Measurements from ENCODE around the gene ZBTB20. TPM values are rescaled to one million over a fixed set of nuclear protein-coding genes. Genes with fewer than 3 reads are reported as not detected.

Gene ZBTB20
- total RNA-seq, 1 experiment from 2014 or later, result 1.6 TPM

DNA sequence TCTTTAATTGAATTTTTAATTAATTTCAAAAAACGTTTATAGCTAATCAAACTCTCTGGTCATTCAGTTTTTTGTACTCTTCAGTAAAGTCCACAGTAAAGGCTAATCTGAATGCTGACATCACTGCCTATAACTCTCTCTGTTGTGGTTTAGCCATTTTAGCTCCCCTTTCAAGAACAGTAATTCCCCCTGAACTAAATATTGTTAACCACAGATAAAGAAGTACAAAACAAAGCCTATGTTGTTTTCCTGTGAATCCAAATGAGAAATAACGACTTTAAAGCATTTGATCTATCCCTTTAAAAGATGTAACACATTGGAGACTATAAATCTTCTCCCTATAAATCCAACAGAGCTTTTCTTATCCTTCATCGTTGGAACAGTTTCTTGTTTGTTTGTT, 94.2 kb downstream of the ZBTB20 start:
- H3K4me3 ChIP-seq (ENCODE audit: low read length), result no peak overlapping the region
- H2AFZ ChIP-seq (ENCODE audit: low read length), result no peak overlapping the region
- H3K4me2 ChIP-seq (ENCODE audit: low read depth, low read length, poor library complexity, severe bottlenecking), result no peak overlapping the region
- H3K27me3 ChIP-seq (ENCODE audit: low read length), result no peaks in the 10 kb centered on the region
- no peaks in the 10 kb centered on the region for H3K9me3 ChIP-seq (ENCODE audit: low read length)
- H3K9me2 ChIP-seq (replicated peaks; ENCODE audit: insufficient read depth, low read length), result no peaks in the 10 kb centered on the region
- H4K20me1 ChIP-seq (ENCODE audit: insufficient read depth, low read depth, low read length), result no peaks in the 10 kb centered on the region
- no peaks in the 10 kb centered on the region for H3K4me1 ChIP-seq (ENCODE audit: low read length)
- no peak overlapping the region for H3K9ac ChIP-seq (ENCODE audit: low read length)
- no peaks in the 10 kb centered on the region for H3K36me3 ChIP-seq (ENCODE audit: insufficient read depth, low read length)
- no peak overlapping the region for H3K27ac ChIP-seq (ENCODE audit: low read length)
- no peak for DNase-seq
- no peaks in the 10 kb centered on the region for H3K79me2 ChIP-seq (ENCODE audit: low read length)

DNA sequence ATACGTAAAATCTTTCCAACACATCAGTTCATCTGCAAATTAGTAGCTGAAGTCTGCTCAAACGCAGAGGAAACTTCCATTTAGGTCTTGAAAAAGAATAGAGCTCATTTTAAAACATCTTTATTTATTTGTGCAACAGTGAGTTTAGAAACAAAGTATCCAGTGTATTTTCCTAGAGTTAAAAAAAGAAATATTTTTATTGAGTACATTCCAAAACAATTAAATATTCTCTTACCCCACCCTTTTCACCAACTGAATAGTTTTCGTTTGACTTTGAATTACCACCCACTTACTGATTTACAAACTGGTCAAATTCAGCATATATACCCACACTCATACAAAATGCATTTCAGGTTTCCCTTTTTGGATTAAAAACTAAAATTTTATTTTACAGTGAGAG, 104.7 kb downstream of the ZBTB20 start:
- no peaks in the 10 kb centered on the region for H4K20me1 ChIP-seq (ENCODE audit: insufficient read depth, low read depth, low read length)

DNA sequence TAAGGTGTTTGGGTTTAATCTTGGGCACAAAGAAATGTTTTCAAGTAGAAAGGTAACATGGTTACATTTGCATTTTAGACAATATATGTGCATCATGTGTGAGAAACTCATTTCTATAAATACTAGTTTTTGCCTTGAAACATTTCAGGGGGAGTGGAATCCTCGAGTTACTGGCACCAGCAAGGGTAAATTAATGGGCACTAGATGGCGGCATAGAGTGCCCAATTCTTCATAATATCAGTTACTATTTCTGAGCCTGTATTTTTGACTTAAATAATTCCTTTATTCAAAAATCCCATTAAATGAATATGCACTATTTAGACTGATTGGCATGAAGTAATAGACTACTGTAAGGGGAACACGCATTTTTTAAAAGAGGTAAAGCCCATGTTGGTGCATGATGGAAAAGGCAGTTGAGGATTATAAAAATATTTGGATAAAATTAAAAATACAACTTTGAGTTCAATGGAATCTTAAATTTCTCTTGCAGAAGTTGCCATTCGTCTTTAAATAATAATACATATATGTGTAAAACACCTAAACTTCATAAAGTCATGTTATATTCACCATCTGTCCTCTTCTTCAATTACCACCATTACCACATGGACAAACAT, 106.3 kb downstream of the ZBTB20 start:
- H3K9ac ChIP-seq (ENCODE audit: low read length), result no peak overlapping the region
- no peaks in the 10 kb centered on the region for H3K4me1 ChIP-seq (ENCODE audit: low read length)
- H3K4me3 ChIP-seq (ENCODE audit: low read length), result no peak overlapping the region
- no peaks in the 10 kb centered on the region for H3K36me3 ChIP-seq (ENCODE audit: insufficient read depth, low read length)
- H3K9me2 ChIP-seq (replicated peaks; ENCODE audit: insufficient read depth, low read length), result no peaks in the 10 kb centered on the region
- H3K27me3 ChIP-seq (ENCODE audit: low read length), result no peaks in the 10 kb centered on the region
- no peaks in the 10 kb centered on the region for H4K20me1 ChIP-seq (ENCODE audit: insufficient read depth, low read depth, low read length)
- no peaks in the 10 kb centered on the region for H3K9me3 ChIP-seq (ENCODE audit: low read length)
- H3K4me2 ChIP-seq (ENCODE audit: low read depth, low read length, poor library complexity, severe bottlenecking), result no peak overlapping the region
- DNase-seq, result peak; percentile 56
- H3K27ac ChIP-seq (ENCODE audit: low read length), result no peak overlapping the region
- H2AFZ ChIP-seq (ENCODE audit: low read length), result no peak overlapping the region
- no peaks in the 10 kb centered on the region for H3K79me2 ChIP-seq (ENCODE audit: low read length)

More for the DNA sequence above, 104.7 kb downstream of the ZBTB20 start:
- Histone ChIP-seq H3K4me2 (ENCODE audit: low read depth, low read length, poor library complexity, severe bottlenecking) (no peak overlapping the region), H3K4me3 (ENCODE audit: low read length) (no peak overlapping the region), H3K9me2 (replicated peaks; ENCODE audit: insufficient read depth, low read length) (no peaks in the 10 kb centered on the region), H3K9ac (ENCODE audit: low read length) (no peak overlapping the region), H3K9me3 (ENCODE audit: low read length) (no peaks in the 10 kb centered on the region), H3K27me3 (ENCODE audit: low read length) (no peaks in the 10 kb centered on the region), H3K4me1 (ENCODE audit: low read length) (no peaks in the 10 kb centered on the region), H2AFZ (ENCODE audit: low read length) (no peak overlapping the region), H3K27ac (ENCODE audit: low read length) (no peak overlapping the region), H3K79me2 (ENCODE audit: low read length) (no peaks in the 10 kb centered on the region), H3K36me3 (ENCODE audit: insufficient read depth, low read length) (no peaks in the 10 kb centered on the region)
- no peak for DNase-seq

DNA sequence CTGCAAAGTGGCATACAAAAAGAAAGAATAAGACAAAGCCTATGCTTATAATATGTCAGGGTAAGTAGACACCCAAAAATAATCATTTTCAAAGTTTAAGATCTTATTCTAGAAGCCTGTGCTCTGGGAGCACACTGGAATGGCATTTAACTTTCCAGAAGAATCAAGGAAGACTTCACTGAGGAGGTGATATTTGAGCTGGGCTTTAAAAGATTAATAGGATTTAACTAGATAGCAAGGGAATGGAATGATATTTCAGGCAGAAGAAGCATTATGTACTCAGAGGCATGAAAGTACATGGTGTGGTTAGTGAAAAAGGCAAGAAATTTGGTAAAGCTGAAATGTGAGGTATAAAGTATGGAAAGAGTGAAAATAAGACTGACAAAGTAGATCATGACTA, 106.8 kb downstream of the ZBTB20 start:
- Histone ChIP-seq H2AFZ (ENCODE audit: low read length) (no peak overlapping the region), H3K4me2 (ENCODE audit: low read depth, low read length, poor library complexity, severe bottlenecking) (no peak overlapping the region), H3K4me3 (ENCODE audit: low read length) (no peak overlapping the region), H3K4me1 (ENCODE audit: low read length) (no peaks in the 10 kb centered on the region), H3K9me2 (replicated peaks; ENCODE audit: insufficient read depth, low read length) (no peaks in the 10 kb centered on the region), H4K20me1 (ENCODE audit: insufficient read depth, low read depth, low read length) (no peaks in the 10 kb centered on the region), H3K27ac (ENCODE audit: low read length) (no peak overlapping the region), H3K9me3 (ENCODE audit: low read length) (no peaks in the 10 kb centered on the region), H3K36me3 (ENCODE audit: insufficient read depth, low read length) (no peaks in the 10 kb centered on the region), H3K27me3 (ENCODE audit: low read length) (no peaks in the 10 kb centered on the region), H3K79me2 (ENCODE audit: low read length) (no peaks in the 10 kb centered on the region), H3K9ac (ENCODE audit: low read length) (no peak overlapping the region)
- no peak for DNase-seq

- Histone ChIP-seq H3K27ac (ENCODE audit: low read length) (no peak overlapping the region), H3K9ac (ENCODE audit: low read length) (no peak overlapping the region), H3K4me1 (ENCODE audit: low read length) (no peaks in the 10 kb centered on the region), H3K4me2 (ENCODE audit: low read depth, low read length, poor library complexity, severe bottlenecking) (no peak overlapping the region), H3K9me3 (ENCODE audit: low read length) (no peaks in the 10 kb centered on the region), H3K36me3 (ENCODE audit: insufficient read depth, low read length) (no peaks in the 10 kb centered on the region), H3K79me2 (ENCODE audit: low read length) (no peaks in the 10 kb centered on the region), H4K20me1 (ENCODE audit: insufficient read depth, low read depth, low read length) (no peaks in the 10 kb centered on the region), H3K9me2 (replicated peaks; ENCODE audit: insufficient read depth, low read length) (no peaks in the 10 kb centered on the region), H2AFZ (ENCODE audit: low read length) (no peak overlapping the region), H3K27me3 (ENCODE audit: low read length) (no peaks in the 10 kb centered on the region), H3K4me3 (ENCODE audit: low read length) (no peak overlapping the region)
- DNase-seq, result no peak
Observed at GRCh38 chr3:115038817-115039216, 108.3 kb downstream of the ZBTB20 start.

- Histone ChIP-seq H3K4me1 (ENCODE audit: low read length) (no peaks in the 10 kb centered on the region), H3K27ac (ENCODE audit: low read length) (no peak overlapping the region), H3K9me2 (replicated peaks; ENCODE audit: insufficient read depth, low read length) (no peaks in the 10 kb centered on the region), H3K79me2 (ENCODE audit: low read length) (no peaks in the 10 kb centered on the region), H3K9ac (ENCODE audit: low read length) (no peak overlapping the region), H3K27me3 (ENCODE audit: low read length) (no peaks in the 10 kb centered on the region), H2AFZ (ENCODE audit: low read length) (no peak overlapping the region), H4K20me1 (ENCODE audit: insufficient read depth, low read depth, low read length) (no peaks in the 10 kb centered on the region), H3K9me3 (ENCODE audit: low read length) (no peaks in the 10 kb centered on the region), H3K4me2 (ENCODE audit: low read depth, low read length, poor library complexity, severe bottlenecking) (no peak overlapping the region), H3K4me3 (ENCODE audit: low read length) (no peak overlapping the region), H3K36me3 (ENCODE audit: insufficient read depth, low read length) (no peaks in the 10 kb centered on the region)
- no peak for DNase-seq
Observed at GRCh38 chr3:115022835-115023398, 124.2 kb downstream of the ZBTB20 start.

DNA sequence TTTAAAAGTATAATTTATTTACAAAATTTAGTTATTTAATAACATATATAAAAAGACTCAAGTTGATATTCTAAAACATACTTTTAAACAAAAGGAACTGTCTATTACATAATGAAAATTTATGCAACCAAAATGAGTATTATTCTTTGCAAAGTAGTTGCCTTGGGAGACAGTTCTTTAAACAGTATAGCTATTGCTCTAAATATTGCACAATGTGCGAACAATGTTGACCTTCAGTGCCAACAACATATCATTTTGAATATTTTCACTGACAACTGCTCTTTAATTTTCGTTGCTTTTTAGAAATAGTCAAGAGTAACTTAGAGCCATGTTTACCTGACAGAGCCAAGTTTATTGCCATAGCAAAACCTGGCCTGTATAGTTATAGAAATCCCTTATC, 124.9 kb downstream of the ZBTB20 start:
- Histone ChIP-seq H3K27ac (ENCODE audit: low read length) (no peak overlapping the region), H2AFZ (ENCODE audit: low read length) (no peak overlapping the region), H3K27me3 (ENCODE audit: low read length) (no peaks in the 10 kb centered on the region), H3K9me2 (replicated peaks; ENCODE audit: insufficient read depth, low read length) (no peaks in the 10 kb centered on the region), H3K79me2 (ENCODE audit: low read length) (no peaks in the 10 kb centered on the region), H3K36me3 (ENCODE audit: insufficient read depth, low read length) (no peaks in the 10 kb centered on the region), H3K4me1 (ENCODE audit: low read length) (no peaks in the 10 kb centered on the region), H3K4me3 (ENCODE audit: low read length) (no peak overlapping the region), H3K9ac (ENCODE audit: low read length) (no peak overlapping the region), H3K9me3 (ENCODE audit: low read length) (no peaks in the 10 kb centered on the region), H4K20me1 (ENCODE audit: insufficient read depth, low read depth, low read length) (no peaks in the 10 kb centered on the region), H3K4me2 (ENCODE audit: low read depth, low read length, poor library complexity, severe bottlenecking) (no peak overlapping the region)
- DNase-seq, result no peak

DNA sequence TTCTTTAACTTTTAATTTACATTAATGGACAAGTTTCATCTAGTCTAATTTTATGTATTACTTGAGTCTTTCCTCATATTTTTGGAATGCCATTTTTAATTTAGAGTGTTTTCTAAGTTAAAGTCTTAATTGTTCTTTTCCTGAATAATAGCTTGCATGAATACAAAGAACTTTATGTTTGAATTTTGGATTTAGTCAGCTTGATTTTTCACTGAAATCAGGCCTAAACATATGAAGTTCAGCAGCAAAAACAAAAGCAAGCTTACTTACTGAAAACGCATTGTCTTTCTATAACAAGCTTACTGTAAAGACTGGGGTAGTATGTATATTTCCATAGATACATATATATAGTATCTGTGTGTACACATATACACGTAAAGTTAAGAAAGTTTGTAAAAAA, 126.0 kb downstream of the ZBTB20 start:
- Histone ChIP-seq H3K79me2 (ENCODE audit: low read length) (no peaks in the 10 kb centered on the region), H3K27ac (ENCODE audit: low read length) (no peak overlapping the region), H3K9me3 (ENCODE audit: low read length) (no peaks in the 10 kb centered on the region), H3K36me3 (ENCODE audit: insufficient read depth, low read length) (no peaks in the 10 kb centered on the region), H2AFZ (ENCODE audit: low read length) (no peak overlapping the region), H3K4me3 (ENCODE audit: low read length) (no peak overlapping the region), H4K20me1 (ENCODE audit: insufficient read depth, low read depth, low read length) (no peaks in the 10 kb centered on the region), H3K4me2 (ENCODE audit: low read depth, low read length, poor library complexity, severe bottlenecking) (no peak overlapping the region), H3K27me3 (ENCODE audit: low read length) (no peaks in the 10 kb centered on the region), H3K9ac (ENCODE audit: low read length) (no peak overlapping the region), H3K4me1 (ENCODE audit: low read length) (no peaks in the 10 kb centered on the region), H3K9me2 (replicated peaks; ENCODE audit: insufficient read depth, low read length) (no peaks in the 10 kb centered on the region)
- no peak for DNase-seq

All from Karpas-422 (cell line).